GM18517 (cell line): ENCODE measurements around the gene POLK.

Experiments
- ATAC-seq: cut with Tn5 transposase; IDR thresholded peaks from one replicate; pipeline ENCODE4 v1.9.1; 2021; ENCODE audit warnings: mild to moderate bottlenecking, moderate library complexity; ENCODE audit not compliant: unreplicated experiment

The POLK gene

GRCh38 chr5:75640395-75640794, 128.7 kb downstream of the POLK start:
- no peak for ATAC-seq

GRCh38 chr5:75640826-75641225, 129.1 kb downstream of the POLK start:
- no peak for ATAC-seq

- ATAC-seq: no peak
Measured at GRCh38 chr5:75648712-75649111, 137.0 kb downstream of the POLK start.
